ENCODE results near the gene ABCG1.

GRCh38 chr21:42302794-42303193, 83.9 kb downstream of the ABCG1 start:
- TF ChIP-seq CTCF (IDR thresholded peaks at IDR 0.05; ENCODE audit: poor library complexity, severe bottlenecking) (no peak), TAF1 (IDR thresholded peaks at IDR 0.05; ENCODE audit: low read depth) (no peak), SMC3 (conservative IDR thresholded peaks at IDR 0.05; ENCODE audit: poor library complexity) (no peak), RAD21 (conservative IDR thresholded peaks at IDR 0.05) (no peak), EZH2 (IDR thresholded peaks at IDR 0.05; ENCODE audit: borderline replicate concordance, insufficient read depth, low read length, poor library complexity, severe bottlenecking) (no peak), POLR2AphosphoS5 (IDR thresholded peaks at IDR 0.05) (no peak)
